22Rv1 (cell line): ENCODE data around the gene EGFL8.

Experiments used
- CTCF ChIP-seq: fragments of 450-650 bp; IDR thresholded peaks from 2 replicates; pipeline ENCODE4 v1.5.1; 2017; ENCODE audit warnings: mild to moderate bottlenecking
- ZFX ChIP-seq: fragments of 450-650 bp; IDR thresholded peaks from 2 replicates; pipeline ENCODE4 v1.6.1; 2017; ENCODE audit warnings: antibody characterized with exemption, borderline replicate concordance

DNA sequence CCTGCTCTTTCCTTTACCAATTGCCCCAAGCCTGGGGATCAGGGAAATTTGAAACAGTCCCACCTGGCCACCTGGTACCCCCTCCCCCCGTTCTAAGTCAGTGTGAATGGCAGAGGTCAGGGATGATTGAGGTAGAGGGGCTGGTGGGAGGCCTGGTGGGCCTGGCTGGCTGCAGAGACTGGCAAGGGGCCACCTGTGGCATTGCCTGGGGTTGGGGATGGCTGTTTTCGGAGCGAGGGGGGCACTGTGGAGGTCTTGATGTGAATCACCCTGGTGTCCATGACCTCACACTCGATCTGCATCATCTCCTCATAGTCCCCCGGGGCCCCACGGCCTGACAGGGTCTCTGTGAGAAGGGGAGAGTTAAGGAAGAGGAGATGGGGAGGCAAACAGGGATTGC lies 48.8 kb upstream of the EGFL8 start:
- TF ChIP-seq CTCF (no peak), ZFX (no peak)
